NB4 (cell line): ENCODE measurements around the gene SMIM10.
"Not testable (repeated sequence)": the region's sequence is repeated elsewhere in the genome, so short reads cannot be mapped to it uniquely, and the experiment has no call there.

Source experiments
- MYC ChIP-seq: IDR thresholded peaks from 2 replicates; pipeline ENCODE4 v1.6.1; 2011; ENCODE audit warnings: low read depth, low read length
- POLR2A ChIP-seq: IDR thresholded peaks from 2 replicates; pipeline ENCODE4 v1.6.1; 2011; ENCODE audit warnings: mild to moderate bottlenecking; ENCODE audit not compliant: insufficient read length; ENCODE audit errors: extremely low read depth
- TF ChIP-seq, protein P1 (sequence below): IDR thresholded peaks from one replicate; pipeline ENCODE4 v1.5.1; 2012; ENCODE audit warnings: low read depth, low read length
- TF ChIP-seq, protein P2 (sequence below): IDR thresholded peaks from 2 replicates; pipeline ENCODE4 v1.6.1; 2011; ENCODE audit warnings: low read depth, low read length

GRCh38 chrX:134960366-134960765 lies 30.4 kb upstream of the SMIM10 start:
- TF ChIP-seq, protein P1, sequence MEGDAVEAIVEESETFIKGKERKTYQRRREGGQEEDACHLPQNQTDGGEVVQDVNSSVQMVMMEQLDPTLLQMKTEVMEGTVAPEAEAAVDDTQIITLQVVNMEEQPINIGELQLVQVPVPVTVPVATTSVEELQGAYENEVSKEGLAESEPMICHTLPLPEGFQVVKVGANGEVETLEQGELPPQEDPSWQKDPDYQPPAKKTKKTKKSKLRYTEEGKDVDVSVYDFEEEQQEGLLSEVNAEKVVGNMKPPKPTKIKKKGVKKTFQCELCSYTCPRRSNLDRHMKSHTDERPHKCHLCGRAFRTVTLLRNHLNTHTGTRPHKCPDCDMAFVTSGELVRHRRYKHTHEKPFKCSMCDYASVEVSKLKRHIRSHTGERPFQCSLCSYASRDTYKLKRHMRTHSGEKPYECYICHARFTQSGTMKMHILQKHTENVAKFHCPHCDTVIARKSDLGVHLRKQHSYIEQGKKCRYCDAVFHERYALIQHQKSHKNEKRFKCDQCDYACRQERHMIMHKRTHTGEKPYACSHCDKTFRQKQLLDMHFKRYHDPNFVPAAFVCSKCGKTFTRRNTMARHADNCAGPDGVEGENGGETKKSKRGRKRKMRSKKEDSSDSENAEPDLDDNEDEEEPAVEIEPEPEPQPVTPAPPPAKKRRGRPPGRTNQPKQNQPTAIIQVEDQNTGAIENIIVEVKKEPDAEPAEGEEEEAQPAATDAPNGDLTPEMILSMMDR: not testable (repeated sequence)
- TF ChIP-seq, protein P2, sequence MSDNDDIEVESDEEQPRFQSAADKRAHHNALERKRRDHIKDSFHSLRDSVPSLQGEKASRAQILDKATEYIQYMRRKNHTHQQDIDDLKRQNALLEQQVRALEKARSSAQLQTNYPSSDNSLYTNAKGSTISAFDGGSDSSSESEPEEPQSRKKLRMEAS: not testable (repeated sequence)
- TF ChIP-seq POLR2A, MYC: not testable (repeated sequence)
